Ectodermal cell (in vitro differentiated cells): ENCODE measurements around the gene ZSCAN10.
"Not testable (repeated sequence)": the region's sequence is repeated elsewhere in the genome, so short reads cannot be mapped to it uniquely, and the experiment has no call there.

Experiments used
- H3K27ac ChIP-seq: 2 replicates; pipeline ENCODE4 v1.7.0; 2013; ENCODE audit warnings: mild to moderate bottlenecking, low read depth, low read length; ENCODE audit not compliant: insufficient read depth, poor library complexity, severe bottlenecking
- H3K27me3 ChIP-seq: 2 replicates; pipeline ENCODE4 v1.7.0; 2013; ENCODE audit warnings: mild to moderate bottlenecking, low read length; ENCODE audit not compliant: insufficient read depth, control insufficient read depth, poor library complexity, severe bottlenecking
- H3K36me3 ChIP-seq: one replicate; pipeline ENCODE4 v1.7.0; 2013; ENCODE audit warnings: low read length; ENCODE audit not compliant: control insufficient read depth, insufficient read depth
- H3K4me1 ChIP-seq: one replicate; pipeline ENCODE4 v1.7.0; 2013; ENCODE audit warnings: low read length; ENCODE audit not compliant: control insufficient read depth, insufficient read depth
- H3K4me3 ChIP-seq: 2 replicates; pipeline ENCODE4 v1.7.0; 2013; ENCODE audit warnings: low read depth, low read length, control low read depth; ENCODE audit not compliant: insufficient read depth
- H3K9me3 ChIP-seq: 2 replicates; pipeline ENCODE4 v1.7.0; 2013; ENCODE audit warnings: mild to moderate bottlenecking, low read length, moderate library complexity; ENCODE audit not compliant: control insufficient read depth
- WGBS, 2 experiments: methylation state at CpG; one replicate each; pipeline ENCODE4 v1.1.7; 2013; ENCODE audit warnings: missing lambda C conversion rate in 2 of 2; 5-methylcytosine and 5-hydroxymethylcytosine counted together

Gene ZSCAN10

DNA sequence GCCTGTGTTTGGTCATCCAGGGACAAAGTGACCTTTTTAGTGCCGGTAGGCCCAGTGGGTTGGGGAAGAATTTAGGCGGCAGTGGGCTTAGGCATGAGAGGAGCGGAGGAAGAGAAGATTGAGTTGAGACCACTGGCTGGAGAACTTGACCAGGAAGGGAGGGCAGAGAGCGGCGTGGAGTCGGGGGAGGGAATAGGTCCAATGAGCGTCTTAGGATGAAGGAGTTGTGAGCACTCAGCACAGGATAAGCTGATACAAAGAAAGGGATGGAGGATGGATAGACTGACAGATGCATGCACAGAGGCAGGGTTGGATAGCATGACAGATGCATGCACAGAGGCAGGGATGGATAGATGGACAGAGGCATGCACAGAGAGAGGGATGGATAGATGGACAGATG is 25.6 kb downstream of the ZSCAN10 start:
- H3K9me3 ChIP-seq: no peaks in the 10 kb centered on the region
- H3K27me3 ChIP-seq: no peaks in the 10 kb centered on the region
- 91 to 95% methylated on average over 7 of the region's 7 CpGs for WGBS, 2 experiments
- H3K27ac ChIP-seq: no peak overlapping the region
- no peaks in the 10 kb centered on the region for H3K4me1 ChIP-seq
- no peak overlapping the region for H3K4me3 ChIP-seq
- H3K36me3 ChIP-seq: no peaks in the 10 kb centered on the region

DNA sequence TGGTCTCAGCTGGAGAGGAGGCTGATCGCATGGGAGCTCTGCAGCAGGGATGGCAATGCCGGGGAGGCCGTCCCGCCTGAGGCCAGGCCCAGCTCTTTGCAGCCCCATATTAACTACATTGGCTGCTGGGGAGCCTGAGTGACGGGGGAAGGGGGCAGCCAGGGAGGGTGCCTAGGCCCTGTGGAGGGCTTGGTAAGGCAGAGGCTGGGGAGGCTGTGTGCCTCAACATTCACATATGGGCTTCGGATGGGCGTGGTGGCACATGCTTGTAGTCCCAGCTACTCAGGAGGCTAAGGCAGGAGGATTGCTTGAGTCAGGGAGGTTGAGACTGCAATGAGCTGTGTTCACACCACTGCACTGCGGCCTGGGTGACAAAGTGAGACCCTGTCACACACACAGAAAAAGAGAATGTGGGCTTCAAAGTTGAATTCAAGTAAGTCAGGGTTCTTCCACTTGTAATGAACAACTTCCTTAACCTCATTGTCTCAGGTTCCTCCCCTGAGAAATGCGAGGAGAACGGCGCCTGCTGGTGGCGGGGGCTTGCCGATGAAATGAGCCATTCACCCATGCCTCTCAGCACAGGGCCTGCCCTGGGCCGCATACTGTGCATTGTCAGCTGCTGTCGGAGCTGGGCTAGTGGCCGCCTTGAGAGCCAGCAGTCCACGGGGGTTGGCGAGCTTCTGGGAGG is 26.4 kb downstream of the ZSCAN10 start:
- not testable (repeated sequence) for H3K9me3 ChIP-seq, H3K4me3 ChIP-seq, H3K36me3 ChIP-seq, H3K27me3 ChIP-seq, H3K4me1 ChIP-seq, H3K27ac ChIP-seq
- 71 to 72% methylated on average over 7 to 12 of the region's 18 CpGs for WGBS, 2 experiments

DNA sequence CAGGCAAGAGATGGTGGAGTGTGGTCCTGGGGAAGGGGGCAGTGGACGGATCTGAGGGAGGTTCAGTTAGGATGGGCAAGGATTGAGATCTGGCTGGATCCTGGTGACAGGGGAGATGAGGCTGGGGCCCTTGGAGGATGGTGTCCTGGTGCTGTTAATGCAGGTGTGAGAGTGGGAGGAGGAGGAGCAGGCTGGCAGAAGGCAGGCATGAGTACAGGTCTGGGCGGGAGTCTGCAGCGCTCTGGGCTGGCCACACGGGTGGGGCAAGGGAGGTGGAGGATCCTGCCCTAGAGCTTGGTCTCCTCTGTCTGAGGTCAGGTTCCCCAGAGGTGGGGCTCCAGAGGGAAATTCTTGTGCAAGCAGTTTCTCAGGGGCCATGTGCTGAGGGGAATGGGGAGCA is 26.9 kb downstream of the ZSCAN10 start:
- not testable (repeated sequence) for H3K36me3 ChIP-seq, H3K9me3 ChIP-seq, H3K4me3 ChIP-seq, H3K27ac ChIP-seq, H3K27me3 ChIP-seq, H3K4me1 ChIP-seq
- WGBS, 2 experiments: 90 to 95% methylated on average over 3 of the region's 4 CpGs

DNA sequence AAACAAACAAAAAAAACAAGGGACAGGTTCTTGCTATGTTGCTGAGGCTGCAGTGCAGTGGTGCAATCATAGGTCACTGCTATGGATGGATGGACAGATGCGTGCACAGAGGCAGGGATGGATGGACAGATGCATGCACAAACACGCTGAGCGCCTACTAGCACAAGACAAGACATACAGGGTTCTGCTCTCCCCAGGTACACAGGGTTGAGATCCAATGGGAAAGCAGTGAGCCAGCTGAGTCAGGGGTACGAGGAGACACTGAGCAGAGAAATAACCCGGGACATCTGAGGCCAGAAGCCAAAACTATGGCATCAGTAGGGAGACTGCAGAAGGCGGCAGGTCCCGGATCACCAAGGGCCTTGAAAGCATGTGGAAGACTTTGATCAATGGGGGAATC is 27.4 kb downstream of the ZSCAN10 start:
- Histone ChIP-seq H3K4me3 (no peak overlapping the region), H3K27ac (no peak overlapping the region), H3K9me3 (no peaks in the 10 kb centered on the region), H3K27me3 (no peaks in the 10 kb centered on the region), H3K4me1 (no peaks in the 10 kb centered on the region), H3K36me3 (no peaks in the 10 kb centered on the region)
- WGBS, 2 experiments: 91 to 93% methylated on average over 7 of the region's 7 CpGs

DNA sequence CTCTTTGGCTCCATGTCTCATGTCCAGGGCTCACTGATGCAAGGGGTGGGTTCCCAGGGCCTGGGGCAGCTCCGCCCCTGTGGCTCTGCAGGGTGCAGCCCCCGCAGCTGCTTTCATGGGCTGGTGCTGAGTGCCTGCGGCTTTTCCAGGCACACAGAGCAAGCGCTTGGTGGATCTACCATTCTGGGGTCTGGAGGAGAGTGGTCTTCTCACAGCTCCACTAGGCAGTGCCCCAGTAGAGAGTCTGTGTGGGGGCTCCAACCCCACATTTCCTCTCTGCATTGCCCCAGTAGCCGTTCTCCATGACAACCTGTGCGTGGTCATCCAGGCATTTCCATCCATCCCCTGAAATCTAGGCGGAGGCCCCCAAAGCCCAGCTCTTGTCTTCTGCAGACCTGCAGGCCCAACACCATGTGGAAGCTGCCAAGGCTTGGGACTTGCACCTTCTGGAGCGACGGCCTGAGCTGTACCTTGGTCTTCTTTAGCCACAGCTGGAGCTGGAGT is 28.4 kb downstream of the ZSCAN10 start:
- Histone ChIP-seq H3K27me3 (no peaks in the 10 kb centered on the region), H3K4me1 (no peaks in the 10 kb centered on the region), H3K36me3 (no peaks in the 10 kb centered on the region), H3K4me3 (no peak overlapping the region), H3K27ac (no peak overlapping the region), H3K9me3 (no peaks in the 10 kb centered on the region)
- 83 to 86% methylated on average over 9 of the region's 9 CpGs for WGBS, 2 experiments

DNA sequence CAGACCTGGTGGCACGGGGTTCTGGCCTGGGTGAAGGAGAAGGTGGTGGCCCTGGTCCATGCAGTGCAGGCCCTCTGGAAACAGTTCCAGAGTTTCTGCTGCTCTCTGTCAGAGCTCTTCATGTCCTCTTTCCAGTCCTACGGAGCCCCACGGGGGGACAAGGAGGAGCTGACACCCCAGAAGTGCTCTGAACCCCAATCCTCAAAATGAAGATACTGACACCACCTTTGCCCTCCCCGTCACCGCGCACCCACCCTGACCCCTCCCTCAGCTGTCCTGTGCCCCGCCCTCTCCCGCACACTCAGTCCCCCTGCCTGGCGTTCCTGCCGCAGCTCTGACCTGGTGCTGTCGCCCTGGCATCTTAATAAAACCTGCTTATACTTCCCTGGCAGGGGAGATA is 29.9 kb downstream of the ZSCAN10 start:
- not testable (repeated sequence) for H3K4me3 ChIP-seq, H3K27me3 ChIP-seq, H3K36me3 ChIP-seq, H3K9me3 ChIP-seq, H3K27ac ChIP-seq, H3K4me1 ChIP-seq
- 94 to 95% methylated on average over 10 of the region's 11 CpGs for WGBS, 2 experiments

DNA sequence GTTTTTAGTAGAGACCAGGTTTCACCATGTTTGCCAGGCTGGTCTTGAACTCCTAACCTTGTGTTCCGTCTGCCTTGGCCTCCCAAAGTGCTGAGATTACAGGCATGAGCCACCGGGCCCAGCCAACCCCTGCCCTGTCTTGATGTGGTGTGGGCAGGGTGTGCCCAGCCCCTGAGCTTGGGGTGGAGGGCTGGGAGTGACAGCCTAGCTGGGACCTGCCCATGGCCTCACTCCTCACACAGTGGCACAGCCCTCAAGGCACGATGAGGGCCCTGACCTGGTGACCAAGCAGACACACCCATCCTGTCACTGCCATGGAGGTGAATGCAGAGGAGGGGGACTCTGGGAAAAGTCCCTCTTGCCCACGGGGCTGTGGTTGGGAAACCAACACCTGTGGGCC is 30.6 kb downstream of the ZSCAN10 start:
- WGBS, 2 experiments: 87 to 97% methylated on average over 4 of the region's 4 CpGs
- Histone ChIP-seq H3K27me3 (no peaks in the 10 kb centered on the region), H3K9me3 (no peaks in the 10 kb centered on the region), H3K36me3 (no peaks in the 10 kb centered on the region), H3K4me3 (no peak overlapping the region), H3K4me1 (no peaks in the 10 kb centered on the region), H3K27ac (no peak overlapping the region)

DNA sequence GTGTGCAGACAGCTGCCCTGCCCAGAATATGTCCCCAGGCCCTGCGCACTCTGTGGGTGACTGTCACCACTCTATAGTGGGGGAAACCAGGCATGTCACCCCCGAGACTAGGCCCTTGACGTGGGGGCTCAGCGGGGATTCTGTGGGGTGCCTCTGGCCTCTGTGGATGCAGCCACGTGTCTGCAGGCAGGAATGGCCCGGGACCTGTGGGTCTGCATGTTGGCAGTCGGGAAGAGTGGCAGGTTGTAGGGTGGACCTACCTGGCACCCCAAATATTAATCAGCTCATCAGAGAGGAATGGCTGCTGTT is 32.7 kb downstream of the ZSCAN10 start:
- no peak overlapping the region for H3K4me3 ChIP-seq

DNA sequence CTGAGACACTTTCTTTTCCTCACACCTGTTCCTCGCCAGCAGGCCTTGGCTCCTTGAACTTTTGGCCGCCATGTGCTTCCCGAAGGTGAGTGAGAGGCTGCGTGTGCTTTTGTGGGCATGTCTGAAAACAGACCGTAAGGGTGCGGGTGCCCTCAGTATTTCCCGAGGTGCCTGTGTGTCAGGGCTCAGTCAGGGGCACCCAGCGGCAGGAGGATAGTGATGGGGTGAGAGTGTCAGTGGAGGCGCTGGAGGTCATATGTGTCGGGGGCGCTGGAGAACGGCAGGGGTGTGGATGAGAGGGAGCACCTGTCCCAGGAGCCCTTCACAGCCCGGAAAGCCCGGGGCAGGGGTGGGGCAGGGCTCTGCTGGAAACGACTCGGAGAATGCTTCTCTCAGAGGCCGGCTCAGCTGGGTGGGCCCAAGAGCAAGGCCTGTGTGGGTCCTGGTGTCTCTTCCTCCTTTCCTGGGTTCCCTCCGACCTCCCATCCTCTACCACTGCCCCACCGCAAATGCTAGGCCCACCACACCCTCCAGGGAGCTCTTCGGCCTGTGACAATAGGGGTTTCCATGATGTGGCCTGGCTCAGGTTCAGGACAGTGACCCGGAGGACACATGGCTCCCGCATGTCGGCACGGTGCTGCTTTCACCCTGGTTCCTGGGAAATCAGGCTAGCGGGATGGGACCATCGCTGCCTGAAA is 33.2 kb downstream of the ZSCAN10 start:
- Histone ChIP-seq H3K9me3 (no peaks in the 10 kb centered on the region), H3K36me3 (no peaks in the 10 kb centered on the region), H3K27ac (no peak overlapping the region), H3K4me1 (no peaks in the 10 kb centered on the region), H3K4me3 (no peak overlapping the region), H3K27me3 (no peaks in the 10 kb centered on the region)
- WGBS, 2 experiments: 92% methylated on average over 26 of the region's 26 CpGs

More for the DNA sequence above, 32.7 kb downstream of the ZSCAN10 start:
- H3K27ac ChIP-seq: no peak overlapping the region
- H3K4me1 ChIP-seq: no peaks in the 10 kb centered on the region
- H3K9me3 ChIP-seq: no peaks in the 10 kb centered on the region
- no peaks in the 10 kb centered on the region for H3K36me3 ChIP-seq
- WGBS, 2 experiments: 92 to 95% methylated on average over 7 of the region's 7 CpGs
- H3K27me3 ChIP-seq: no peaks in the 10 kb centered on the region

DNA sequence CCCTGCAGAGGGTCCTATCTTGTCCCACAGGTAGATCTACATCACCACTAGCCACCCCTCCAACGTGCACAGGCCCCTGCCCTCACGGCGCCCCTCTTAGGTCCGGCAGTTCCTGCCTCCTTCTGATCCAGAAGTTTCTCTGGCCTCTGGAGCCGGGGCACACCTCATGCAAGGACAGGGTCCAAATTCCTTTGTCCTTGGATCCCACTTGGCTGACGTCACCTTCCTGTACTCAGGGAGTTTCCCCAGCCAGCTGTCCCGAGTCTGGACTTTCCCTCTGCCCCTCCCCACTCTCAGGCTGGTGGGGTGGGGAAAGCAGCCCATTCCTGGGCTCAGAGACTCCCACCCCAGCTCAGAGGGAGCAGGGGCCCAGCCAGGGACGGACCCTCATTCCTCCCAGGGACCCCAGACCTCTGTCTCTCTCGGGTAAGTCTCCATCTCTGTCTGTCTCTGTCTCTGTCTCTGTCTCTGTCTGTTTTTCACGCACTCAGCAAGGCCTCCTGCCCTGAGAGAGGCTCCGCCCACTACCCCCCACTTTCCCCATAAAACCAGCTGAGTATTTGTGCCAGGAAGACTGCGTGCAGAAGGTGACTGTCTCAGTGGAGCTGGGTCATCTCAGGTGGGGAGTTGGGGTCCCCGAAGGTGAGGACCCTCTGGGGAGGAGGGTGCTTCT is 33.9 kb downstream of the ZSCAN10 start, which contains the start of gene IL32:
Gene IL32, plus strand, starts transcription at position 572 of the 673 bp plus-strand sequence. CDS start 172 bp downstream, outside the sequence.
- WGBS, 2 experiments: 82 to 83% methylated on average over 13 of the region's 13 CpGs
- no peaks in the 10 kb centered on the region for H3K4me1 ChIP-seq
- H3K4me3 ChIP-seq: no peak within 1 kb of the TSS
- peaks cover 6% of the 10 kb centered on the region for H3K27me3 ChIP-seq
- no peaks in the 10 kb centered on the region for H3K9me3 ChIP-seq
- no peaks in the 10 kb centered on the region for H3K36me3 ChIP-seq
- H3K27ac ChIP-seq: no peak within 1 kb of the TSS
